ENCODE measurements around the gene ETV7.

Gene ETV7

DNA sequence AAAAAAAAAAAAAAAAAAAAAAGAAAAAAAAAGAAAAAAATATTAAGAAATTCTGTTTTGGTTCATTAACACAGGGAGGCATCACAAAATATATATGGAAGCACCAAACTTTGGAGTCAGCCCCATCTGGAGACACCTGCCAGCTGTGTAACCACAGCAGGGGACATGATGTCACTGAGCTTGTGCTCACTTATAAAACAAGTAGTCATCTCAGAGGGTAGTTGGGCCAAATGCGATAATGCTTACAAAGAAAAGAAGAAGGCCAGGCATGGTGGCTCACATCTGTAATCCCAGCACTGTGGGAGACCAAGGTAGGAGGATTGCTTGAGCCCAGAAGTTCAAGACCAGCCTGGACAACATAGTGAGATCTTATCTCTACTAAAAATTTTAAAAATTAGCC lies 49.7 kb downstream of the ETV7 start:
- H3K9me3 ChIP-seq (ENCODE audit: control insufficient read depth, insufficient read depth, low read depth, low read length) = no peaks in the 10 kb centered on the region
- no peaks in the 10 kb centered on the region for H3K36me3 ChIP-seq (ENCODE audit: control insufficient read depth, insufficient read depth, low read length)
- peaks cover 19% of the 10 kb centered on the region for H3K27me3 ChIP-seq (ENCODE audit: control insufficient read depth, insufficient read depth, low read length)
- no peak overlapping the region for H3K4me3 ChIP-seq (ENCODE audit: low read depth, low read length)
- H3K27ac ChIP-seq (ENCODE audit: low read depth, low read length) = no peak overlapping the region
- peaks cover 19% of the 10 kb centered on the region for H3K4me1 ChIP-seq (ENCODE audit: control insufficient read depth, insufficient read depth, low read length)
- no peak overlapping the region for H3K9ac ChIP-seq (ENCODE audit: low read length)

DNA sequence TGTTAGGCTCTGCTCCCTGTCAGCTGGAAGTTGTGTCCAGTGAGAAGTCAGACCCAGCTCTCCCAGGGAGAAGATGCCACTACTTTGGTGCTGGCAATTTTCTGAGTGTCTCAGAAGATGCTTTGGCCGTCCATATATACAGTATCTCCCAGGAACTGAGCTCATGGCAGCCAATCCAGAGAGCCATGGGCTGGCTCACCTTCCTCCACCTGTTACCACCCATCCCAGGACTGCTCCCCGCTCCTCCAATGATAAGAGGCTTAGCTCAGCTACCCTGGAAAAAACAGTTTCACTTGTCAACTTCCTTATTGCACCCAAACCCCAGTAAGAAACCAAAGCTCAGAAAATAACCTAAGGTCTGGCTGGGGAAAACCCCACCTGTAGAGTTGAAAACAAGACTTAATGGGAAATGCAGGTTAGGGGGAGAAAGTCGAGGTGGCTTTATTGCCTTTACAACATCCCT lies 50.7 kb downstream of the ETV7 start, which contains the start of gene BNIP5:
Gene BNIP5 (minus strand): TSS at position 110 of the 463 bp plus-strand sequence. CDS start 6,198 bp downstream, outside the sequence.
- Histone ChIP-seq H3K9ac (ENCODE audit: low read length) (no peak within 1 kb of the TSS), H3K4me1 (ENCODE audit: control insufficient read depth, insufficient read depth, low read length) (peaks cover 19% of the 10 kb centered on the region), H3K36me3 (ENCODE audit: control insufficient read depth, insufficient read depth, low read length) (no peaks in the 10 kb centered on the region), H3K27ac (ENCODE audit: low read depth, low read length) (no peak within 1 kb of the TSS), H3K9me3 (ENCODE audit: control insufficient read depth, insufficient read depth, low read depth, low read length) (no peaks in the 10 kb centered on the region), H3K4me3 (ENCODE audit: low read depth, low read length) (no peak within 1 kb of the TSS), H3K27me3 (ENCODE audit: control insufficient read depth, insufficient read depth, low read length) (peaks cover 19% of the 10 kb centered on the region)

DNA sequence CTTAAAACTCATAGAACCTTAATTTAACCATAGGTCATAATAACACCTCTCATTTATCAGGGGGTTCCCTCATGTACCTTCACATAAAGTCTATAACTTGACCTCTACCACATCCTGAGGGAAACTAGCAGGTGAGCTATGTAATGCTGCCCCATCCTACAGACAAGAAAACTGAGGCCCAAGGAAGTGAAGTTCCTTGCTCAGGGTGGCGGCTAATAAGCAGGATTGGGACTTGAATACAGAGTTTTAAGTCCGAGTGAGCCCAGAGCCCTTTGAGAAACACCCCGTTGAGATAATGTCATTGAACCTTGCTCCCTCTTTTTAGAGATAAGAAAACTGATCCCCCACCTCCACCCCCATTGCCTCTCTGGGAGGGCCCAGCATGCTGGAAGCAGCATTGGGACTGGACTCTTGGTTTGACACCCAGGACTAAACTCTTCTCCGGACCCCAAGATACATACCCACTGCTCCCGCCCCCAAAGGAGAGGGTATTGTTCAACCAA lies 51.2 kb downstream of the ETV7 start:
- no peaks in the 10 kb centered on the region for H3K9me3 ChIP-seq (ENCODE audit: control insufficient read depth, insufficient read depth, low read depth, low read length)
- no peak overlapping the region for H3K9ac ChIP-seq (ENCODE audit: low read length)
- no peaks in the 10 kb centered on the region for H3K36me3 ChIP-seq (ENCODE audit: control insufficient read depth, insufficient read depth, low read length)
- peaks cover 19% of the 10 kb centered on the region for H3K27me3 ChIP-seq (ENCODE audit: control insufficient read depth, insufficient read depth, low read length)
- peaks cover 19% of the 10 kb centered on the region for H3K4me1 ChIP-seq (ENCODE audit: control insufficient read depth, insufficient read depth, low read length)
- no peak overlapping the region for H3K27ac ChIP-seq (ENCODE audit: low read depth, low read length)
- no peak overlapping the region for H3K4me3 ChIP-seq (ENCODE audit: low read depth, low read length)

DNA sequence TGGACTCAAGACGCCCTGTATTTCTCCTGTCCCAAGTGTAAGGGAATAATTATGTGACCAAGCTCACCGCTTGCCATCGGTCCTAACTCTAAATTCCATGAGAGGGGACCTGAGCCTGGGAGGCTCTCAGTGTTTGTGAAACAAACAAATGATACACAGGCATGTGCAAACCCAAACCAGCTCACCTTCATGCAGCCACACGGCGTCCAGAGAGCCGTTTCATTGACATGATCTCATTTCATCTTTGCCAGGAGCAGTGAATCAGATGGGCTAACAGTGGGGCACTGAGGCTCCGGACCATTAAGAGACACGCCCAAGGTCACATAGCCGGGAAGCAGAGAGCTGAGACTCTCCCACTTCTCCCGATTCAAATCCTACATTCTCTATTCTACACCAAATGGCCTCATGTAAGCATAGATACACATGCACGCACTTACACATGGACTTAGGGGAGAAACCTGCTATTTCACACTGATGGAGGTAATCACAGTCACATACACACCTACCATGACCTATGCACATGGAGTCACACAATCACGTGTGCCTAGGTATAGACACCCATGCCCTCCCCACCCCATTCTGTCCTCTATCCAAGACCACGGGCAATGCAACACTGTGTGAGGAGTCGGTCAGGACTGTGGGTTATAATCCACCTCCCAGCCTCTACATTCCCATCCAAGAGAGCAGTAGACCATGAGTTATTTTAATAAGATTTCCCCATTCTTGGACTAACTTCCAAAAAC lies 51.8 kb downstream of the ETV7 start:
- Histone ChIP-seq H3K9ac (ENCODE audit: low read length) (no peak overlapping the region), H3K4me3 (ENCODE audit: low read depth, low read length) (no peak overlapping the region), H3K27me3 (ENCODE audit: control insufficient read depth, insufficient read depth, low read length) (peaks cover 19% of the 10 kb centered on the region), H3K27ac (ENCODE audit: low read depth, low read length) (no peak overlapping the region), H3K9me3 (ENCODE audit: control insufficient read depth, insufficient read depth, low read depth, low read length) (no peaks in the 10 kb centered on the region), H3K36me3 (ENCODE audit: control insufficient read depth, insufficient read depth, low read length) (no peaks in the 10 kb centered on the region), H3K4me1 (ENCODE audit: control insufficient read depth, insufficient read depth, low read length) (peaks cover 16% of the 10 kb centered on the region)

DNA sequence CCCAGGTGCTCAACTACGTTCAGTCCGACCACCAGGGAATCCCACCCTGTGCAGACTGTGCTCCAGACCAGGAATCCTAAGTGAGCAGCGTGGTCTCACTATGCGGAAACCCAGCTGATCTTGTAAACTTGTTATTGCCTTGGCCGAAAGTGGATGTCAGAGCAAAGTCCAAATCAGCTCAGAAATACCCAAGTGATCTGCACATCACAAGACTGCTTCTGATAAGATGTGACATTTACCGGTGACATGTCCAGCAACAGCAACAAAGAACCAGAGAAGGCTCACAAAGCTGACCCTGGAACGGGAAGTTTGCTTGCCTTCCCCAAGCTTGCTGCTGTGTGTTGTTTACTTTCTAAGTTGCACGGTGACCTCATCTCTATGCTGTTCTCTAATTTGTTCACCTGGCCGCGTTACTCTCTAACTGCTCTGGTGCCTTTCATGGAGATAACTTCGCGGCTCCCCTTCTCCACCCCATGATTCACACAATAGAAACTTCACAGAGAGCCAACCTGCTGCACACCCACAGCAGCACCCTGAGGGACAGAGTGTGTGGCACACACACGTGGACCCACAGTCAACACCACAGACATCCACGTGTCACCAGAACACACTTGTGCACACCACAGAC lies 52.5 kb downstream of the ETV7 start:
- Histone ChIP-seq H3K36me3 (ENCODE audit: control insufficient read depth, insufficient read depth, low read length) (no peaks in the 10 kb centered on the region), H3K27me3 (ENCODE audit: control insufficient read depth, insufficient read depth, low read length) (peaks cover 16% of the 10 kb centered on the region), H3K9me3 (ENCODE audit: control insufficient read depth, insufficient read depth, low read depth, low read length) (no peaks in the 10 kb centered on the region), H3K4me1 (ENCODE audit: control insufficient read depth, insufficient read depth, low read length) (peaks cover 16% of the 10 kb centered on the region), H3K9ac (ENCODE audit: low read length) (no peak overlapping the region), H3K27ac (ENCODE audit: low read depth, low read length) (no peak overlapping the region), H3K4me3 (ENCODE audit: low read depth, low read length) (no peak overlapping the region)

DNA sequence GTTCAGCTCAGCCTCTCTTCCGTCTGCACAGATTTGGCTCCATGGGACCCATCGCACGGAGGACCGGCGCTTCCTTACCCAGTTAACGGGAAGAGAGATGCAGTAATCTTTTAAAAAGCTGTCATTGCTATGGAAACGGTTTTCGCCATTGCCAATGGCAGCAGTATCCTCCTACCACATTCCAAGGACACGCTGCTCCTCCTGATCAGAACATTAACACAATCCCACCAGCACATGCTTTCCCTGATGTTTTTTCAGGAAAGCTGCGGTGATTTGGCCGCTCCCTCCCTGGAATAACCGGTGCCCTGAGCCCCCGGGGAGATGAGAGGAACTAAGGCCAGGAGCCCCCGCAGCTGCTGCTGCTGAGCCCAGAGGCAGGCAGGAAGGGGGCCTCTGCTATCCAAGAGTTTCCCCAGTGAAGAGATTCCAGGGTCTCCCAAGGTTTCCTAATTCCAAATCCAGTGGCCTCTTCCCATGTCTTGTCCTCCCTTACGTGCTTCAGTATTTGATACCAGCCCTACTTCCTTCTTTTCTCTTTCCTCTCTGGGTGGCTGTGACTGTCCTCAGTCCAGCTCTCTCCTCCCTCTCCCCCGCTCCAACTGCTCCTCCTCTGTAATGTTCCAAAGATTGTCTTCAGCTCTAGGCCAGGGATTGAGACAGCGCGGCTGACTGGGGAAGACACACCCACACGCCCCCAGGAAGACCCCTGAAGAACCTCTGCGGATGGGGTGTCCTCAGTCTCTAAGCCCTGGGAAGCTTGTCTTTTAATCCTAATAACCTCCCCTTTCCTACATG lies 53.3 kb downstream of the ETV7 start:
- Histone ChIP-seq H3K9ac (ENCODE audit: low read length) (no peak overlapping the region), H3K36me3 (ENCODE audit: control insufficient read depth, insufficient read depth, low read length) (no peaks in the 10 kb centered on the region), H3K9me3 (ENCODE audit: control insufficient read depth, insufficient read depth, low read depth, low read length) (no peaks in the 10 kb centered on the region), H3K27me3 (ENCODE audit: control insufficient read depth, insufficient read depth, low read length) (peaks cover 7% of the 10 kb centered on the region), H3K4me3 (ENCODE audit: low read depth, low read length) (no peak overlapping the region), H3K27ac (ENCODE audit: low read depth, low read length) (no peak overlapping the region), H3K4me1 (ENCODE audit: control insufficient read depth, insufficient read depth, low read length) (peaks cover 17% of the 10 kb centered on the region)

DNA sequence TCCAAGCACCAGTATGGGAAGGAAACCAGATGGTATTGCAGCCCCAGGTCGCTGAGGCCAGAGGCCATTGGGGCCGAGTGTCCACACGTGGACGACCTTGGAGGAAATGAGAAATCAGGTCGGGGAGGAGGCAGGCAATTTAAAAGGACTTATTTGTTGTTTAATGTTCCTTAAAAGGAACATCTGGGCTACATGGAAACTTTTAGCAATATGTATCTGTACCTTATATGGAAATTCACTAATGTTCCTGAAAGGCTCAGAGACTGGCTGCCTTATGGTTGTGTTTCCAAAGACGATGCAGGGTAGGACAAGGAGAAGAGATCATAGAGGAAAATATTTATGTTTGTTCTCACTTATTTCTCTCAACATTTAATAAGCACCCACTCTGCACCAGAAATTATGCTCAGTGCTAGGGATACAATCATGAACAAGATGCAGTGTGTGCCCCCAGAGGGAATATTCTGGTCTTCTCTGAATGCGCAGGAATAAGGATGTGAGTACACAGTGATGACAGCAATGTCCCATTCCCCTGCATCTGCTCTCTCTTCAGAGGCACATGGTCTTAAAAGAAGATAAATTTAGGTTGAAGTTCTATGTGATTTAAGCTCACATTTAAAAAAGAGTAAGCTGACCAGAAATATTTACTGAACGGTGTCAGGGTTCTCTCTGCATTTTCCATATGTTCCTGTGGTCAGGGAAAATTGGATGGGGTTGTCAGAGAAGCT lies 54.1 kb downstream of the ETV7 start:
- H3K27me3 ChIP-seq (ENCODE audit: control insufficient read depth, insufficient read depth, low read length) = peaks cover 4% of the 10 kb centered on the region; the same call in 1 of the 2 replicates
- no peaks in the 10 kb centered on the region for H3K9me3 ChIP-seq (ENCODE audit: control insufficient read depth, insufficient read depth, low read depth, low read length)
- H3K9ac ChIP-seq (ENCODE audit: low read length) = no peak overlapping the region
- H3K36me3 ChIP-seq (ENCODE audit: control insufficient read depth, insufficient read depth, low read length) = no peaks in the 10 kb centered on the region
- H3K4me1 ChIP-seq (ENCODE audit: control insufficient read depth, insufficient read depth, low read length) = peaks cover 17% of the 10 kb centered on the region
- H3K27ac ChIP-seq (ENCODE audit: low read depth, low read length) = no peak overlapping the region
- H3K4me3 ChIP-seq (ENCODE audit: low read depth, low read length) = no peak overlapping the region

DNA sequence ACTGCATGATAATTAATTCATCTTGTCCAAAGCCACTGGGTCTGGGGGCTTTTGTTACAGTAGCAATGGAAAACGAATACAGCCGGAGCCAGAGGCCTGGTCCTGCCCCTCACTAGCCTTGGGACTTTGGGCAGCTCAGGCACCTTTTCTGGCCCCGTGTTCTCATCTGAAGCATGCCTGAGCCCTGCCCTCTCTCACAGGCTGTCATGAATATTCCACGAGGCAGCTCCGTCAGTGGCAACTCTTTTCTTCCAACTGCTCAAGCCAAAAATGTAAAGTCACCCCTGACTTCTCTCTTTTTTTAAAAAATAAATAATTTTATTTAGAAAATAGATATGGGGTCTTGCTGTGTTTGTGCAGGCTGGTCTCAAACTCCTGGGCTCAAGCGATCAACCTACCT lies 56.1 kb downstream of the ETV7 start:
- Histone ChIP-seq H3K27me3 (ENCODE audit: control insufficient read depth, insufficient read depth, low read length) (peaks cover 4% of the 10 kb centered on the region; the same call in 1 of the 2 replicates), H3K27ac (ENCODE audit: low read depth, low read length) (no peak overlapping the region), H3K9me3 (ENCODE audit: control insufficient read depth, insufficient read depth, low read depth, low read length) (no peaks in the 10 kb centered on the region), H3K36me3 (ENCODE audit: control insufficient read depth, insufficient read depth, low read length) (no peaks in the 10 kb centered on the region), H3K9ac (ENCODE audit: low read length) (no peak overlapping the region), H3K4me3 (ENCODE audit: low read depth, low read length) (no peak overlapping the region), H3K4me1 (ENCODE audit: control insufficient read depth, insufficient read depth, low read length) (peaks cover 27% of the 10 kb centered on the region)

DNA sequence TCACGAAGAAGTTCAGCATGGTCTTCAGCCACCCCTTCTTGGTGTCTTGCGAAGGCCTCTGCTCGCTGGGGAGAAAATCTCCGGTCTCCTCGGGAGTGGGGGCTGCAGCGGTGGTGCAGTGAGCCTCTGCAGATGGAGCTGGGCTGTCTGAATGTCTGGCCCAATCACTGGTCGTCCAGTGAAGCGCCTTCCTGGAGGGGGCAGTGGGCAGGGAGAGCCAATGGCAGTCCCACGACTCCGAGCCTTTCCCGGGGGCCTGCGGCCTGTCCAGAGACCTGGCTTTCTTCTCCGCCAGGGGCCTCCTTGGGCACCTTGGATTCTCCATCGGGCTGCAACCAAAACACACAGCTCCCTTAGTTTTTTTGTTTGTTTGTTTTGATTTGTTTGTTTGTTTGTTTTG lies 57.1 kb downstream of the ETV7 start:
- no peaks in the 10 kb centered on the region for H3K36me3 ChIP-seq (ENCODE audit: control insufficient read depth, insufficient read depth, low read length)
- H3K4me3 ChIP-seq (ENCODE audit: low read depth, low read length) = no peak overlapping the region
- no peaks in the 10 kb centered on the region for H3K9me3 ChIP-seq (ENCODE audit: control insufficient read depth, insufficient read depth, low read depth, low read length)
- H3K4me1 ChIP-seq (ENCODE audit: control insufficient read depth, insufficient read depth, low read length) = peaks cover 30% of the 10 kb centered on the region
- no peak overlapping the region for H3K27ac ChIP-seq (ENCODE audit: low read depth, low read length)
- peaks cover 4% of the 10 kb centered on the region; the same call in 1 of the 2 replicates for H3K27me3 ChIP-seq (ENCODE audit: control insufficient read depth, insufficient read depth, low read length)
- H3K9ac ChIP-seq (ENCODE audit: low read length) = no peak overlapping the region

DNA sequence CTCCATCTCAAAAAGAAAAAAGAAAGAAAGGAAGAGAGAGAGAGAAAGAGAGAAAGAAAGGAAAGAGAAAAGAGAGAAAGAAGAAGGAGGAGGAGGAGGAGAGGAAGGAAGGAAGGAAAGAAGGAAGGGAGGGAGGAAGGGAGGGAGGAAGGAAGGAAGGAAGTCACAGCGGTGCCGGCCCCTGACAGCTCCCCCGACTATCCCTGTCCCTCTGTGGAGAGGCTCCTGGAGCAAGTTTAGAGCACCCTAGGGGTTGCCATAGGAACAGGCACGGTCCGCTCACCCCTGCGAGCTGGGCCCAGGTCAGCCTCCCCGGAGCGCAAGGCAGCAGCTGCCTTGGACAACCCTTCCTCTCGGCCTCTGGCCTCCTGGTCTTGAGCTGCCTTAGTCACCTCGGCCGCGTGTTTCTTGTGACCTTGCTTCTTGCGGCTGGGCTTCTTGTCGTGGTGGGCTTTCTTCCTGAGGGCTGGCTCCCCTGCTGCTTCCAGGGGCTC lies 57.6 kb downstream of the ETV7 start:
- H3K27ac ChIP-seq (ENCODE audit: low read depth, low read length) = no peak overlapping the region
- H3K4me1 ChIP-seq (ENCODE audit: control insufficient read depth, insufficient read depth, low read length) = peaks cover 30% of the 10 kb centered on the region
- H3K36me3 ChIP-seq (ENCODE audit: control insufficient read depth, insufficient read depth, low read length) = no peaks in the 10 kb centered on the region
- no peak overlapping the region for H3K9ac ChIP-seq (ENCODE audit: low read length)
- H3K4me3 ChIP-seq (ENCODE audit: low read depth, low read length) = no peak overlapping the region
- H3K27me3 ChIP-seq (ENCODE audit: control insufficient read depth, insufficient read depth, low read length) = peaks cover 4% of the 10 kb centered on the region; the same call in 1 of the 2 replicates
- no peaks in the 10 kb centered on the region for H3K9me3 ChIP-seq (ENCODE audit: control insufficient read depth, insufficient read depth, low read depth, low read length)

Measured in HUES6 (cell line).